B cell (primary cell): ENCODE results near the gene MBP. TPM values are rescaled to one million over a fixed set of nuclear protein-coding genes. Genes with fewer than 3 reads are reported as not detected.

Experiments used
- ATAC-seq: fragments of 200-7000 bp; cut with Tn5 transposase; one replicate; pipeline ENCODE4 v1.10.0; 2021; ENCODE audit warnings: low read depth, mild to moderate bottlenecking, moderate number of reproducible peaks, moderate library complexity
- CTCF ChIA-PET: fragments of 350-600 bp; sonication (Branson Sonifier 250); formaldehyde crosslinking; loops from one replicate; lab custom pipeline; 2021; ENCODE audit warnings: antibody characterized with exemption, inconsistent platforms; lab: Charles Lee
- POLR2A ChIA-PET: fragments of 350-600 bp; sonication (Branson Sonifier 250); formaldehyde crosslinking; loops from one replicate; lab custom pipeline; 2021; ENCODE audit warnings: antibody characterized with exemption; lab: Charles Lee
- DNase-seq: peaks from one replicate; pipeline ENCODE4 v3.0.0; 2013
- H2AFZ ChIP-seq: 2 replicates; pipeline ENCODE4 v1.6.1; 2012; ENCODE audit warnings: mild to moderate bottlenecking, low read depth, low read length; ENCODE audit not compliant: insufficient read depth, poor library complexity, severe bottlenecking
- H3K27ac ChIP-seq, 2 donors: 1 replicate in 1 of 2; 2 replicates in 1 of 2; pipeline ENCODE4 v1.5.1; 2012 to 2013; ENCODE audit warnings: low read length in 2 of 2, mild to moderate bottlenecking in 2 of 2, moderate library complexity in 1 of 2
- H3K27me3 ChIP-seq, 4 experiments: fragments of 200-600 bp in 1 of 4; sonication (generic) in 1 of 4; replicated peaks in 1 of 4; 1 replicate in 2 of 4; 2 replicates in 2 of 4; pipeline versions ENCODE4 v1.6.1 to v1.7.0; 2013 to 2016; ENCODE audit warnings: low read length in 3 of 4, mild to moderate bottlenecking in 2 of 4, mixed read lengths in 1 of 4, moderate library complexity in 1 of 4; ENCODE audit not compliant: insufficient read depth in 4 of 4, control insufficient read depth in 3 of 4; ENCODE audit errors: control extremely low read depth in 1 of 4
- H3K36me3 ChIP-seq, 2 experiments: replicated peaks in 1 of 2; 1 replicate in 1 of 2; 2 replicates in 1 of 2; pipeline versions ENCODE4 v1.6.1 to v1.7.1; 2013; ENCODE audit warnings: low read length in 1 of 2; ENCODE audit not compliant: insufficient read depth in 2 of 2, control insufficient read depth in 1 of 2; ENCODE audit errors: control extremely low read depth in 1 of 2, extremely low read depth in 1 of 2
- H3K4me1 ChIP-seq, 2 donors: fragments of 200-600 bp in 1 of 2; sonication (generic) in 1 of 2; 1 replicate in 1 of 2; 2 replicates in 1 of 2; pipeline versions ENCODE4 v1.5.1 to v1.6.1; 2013 to 2017; ENCODE audit warnings: low read length in 2 of 2; ENCODE audit not compliant: control insufficient read depth in 2 of 2, insufficient read depth in 2 of 2
- H3K4me2 ChIP-seq: replicated peaks from 2 replicates; pipeline ENCODE3; 2012; ENCODE audit warnings: mild to moderate bottlenecking, low read depth, low read length; ENCODE audit not compliant: poor library complexity, severe bottlenecking
- H3K4me3 ChIP-seq, 5 experiments: fragments of 200-600 bp in 1 of 5; sonication (generic) in 1 of 5; 1 replicate in 3 of 5; 2 replicates in 2 of 5; pipeline versions ENCODE4 v1.5.1 to v1.7.0; 2011 to 2016; ENCODE audit warnings: low read length in 4 of 5, mild to moderate bottlenecking in 4 of 5, low read depth in 2 of 5, control low read depth in 1 of 5, moderate library complexity in 1 of 5; ENCODE audit not compliant: insufficient read depth in 1 of 5; ENCODE audit errors: control extremely low read depth in 1 of 5, extremely low read depth in 1 of 5
- H3K79me2 ChIP-seq: fragments of 200-600 bp; sonication (generic); one replicate; pipeline ENCODE4 v1.6.0; 2016; ENCODE audit warnings: low read length; ENCODE audit not compliant: control insufficient read depth, insufficient read depth
- H3K9ac ChIP-seq: fragments of 200-600 bp; sonication (generic); 2 replicates; pipeline ENCODE4 v1.6.1; 2017; ENCODE audit warnings: mild to moderate bottlenecking, low read length, moderate library complexity
- H3K9me3 ChIP-seq, 3 donors: one replicate each; pipeline versions ENCODE4 v1.6.1 to v1.7.1; 2013; ENCODE audit warnings: low read length in 2 of 3; ENCODE audit not compliant: control insufficient read depth in 2 of 3, insufficient read depth in 1 of 3; ENCODE audit errors: control extremely low read depth in 1 of 3
- H4K20me1 ChIP-seq: 2 replicates; pipeline ENCODE4 v1.6.0; 2012; ENCODE audit warnings: mild to moderate bottlenecking, low read length; ENCODE audit not compliant: insufficient read depth, control insufficient read depth, poor library complexity, severe bottlenecking
- H3K27ac Mint-ChIP-seq: one replicate; pipeline ENCODE4 v1.8.0; 2021; ENCODE audit warnings: mixed read lengths
- H3K27me3 Mint-ChIP-seq: one replicate; pipeline ENCODE4 v1.8.0; 2021; ENCODE audit warnings: mixed read lengths
- H3K4me1 Mint-ChIP-seq: one replicate; pipeline ENCODE4 v1.8.0; 2021; ENCODE audit warnings: mixed read lengths
- H3K4me3 Mint-ChIP-seq: one replicate; pipeline ENCODE4 v1.8.0; 2021; ENCODE audit warnings: mixed read lengths
- H3K9me3 Mint-ChIP-seq: one replicate; pipeline ENCODE4 v1.8.0; 2022; ENCODE audit warnings: mixed read lengths; ENCODE audit not compliant: insufficient read depth
- CTCF ChIP-seq: fragments of 200-600 bp; IDR thresholded peaks from one replicate; pipeline ENCODE4 v1.8.0; 2022; ENCODE audit warnings: antibody characterized with exemption, mild to moderate bottlenecking
- EZH2 ChIP-seq: IDR thresholded peaks from 2 replicates; pipeline ENCODE4 v1.6.1; 2012; ENCODE audit warnings: borderline replicate concordance, low read depth, mild to moderate bottlenecking, moderate library complexity, low read length; ENCODE audit not compliant: insufficient read depth, poor library complexity, severe bottlenecking
- WGBS: methylation state at CpG from one replicate; pipeline ENCODE4 v1.1.5; 2013; ENCODE audit warnings: missing lambda C conversion rate; ENCODE audit not compliant: insufficient coverage; 5-methylcytosine and 5-hydroxymethylcytosine counted together
- intact Hi-C: fragments of 100-400 bp; cut with micrococcal nuclease; formaldehyde crosslinking; loops from one replicate; pipeline ENCODE4 v1.10.0; 2022
- polyA plus RNA-seq: library from polyadenylated mRNA; depleted of rRNA; stranded (reverse); fragments of >200 nt; gene quantifications from 2 replicates; pipeline ENCODE4 v1.2.3, GENCODE V29; 2012
- total RNA-seq, 2 donors: library from RNA; stranded (reverse); fragments of 120-200 nt in 1 of 2; gene quantifications; 1 replicate in 1 of 2; 2 replicates in 1 of 2; pipeline versions ENCODE4 v1.2.3 to v1.2.4, GENCODE V29; 2013 to 2022

The MBP gene
- total and polyA plus RNA-seq, 2 donors (not counting 1 experiment from before 2014, with no cell fraction given): 30.1 to 192 TPM

DNA sequence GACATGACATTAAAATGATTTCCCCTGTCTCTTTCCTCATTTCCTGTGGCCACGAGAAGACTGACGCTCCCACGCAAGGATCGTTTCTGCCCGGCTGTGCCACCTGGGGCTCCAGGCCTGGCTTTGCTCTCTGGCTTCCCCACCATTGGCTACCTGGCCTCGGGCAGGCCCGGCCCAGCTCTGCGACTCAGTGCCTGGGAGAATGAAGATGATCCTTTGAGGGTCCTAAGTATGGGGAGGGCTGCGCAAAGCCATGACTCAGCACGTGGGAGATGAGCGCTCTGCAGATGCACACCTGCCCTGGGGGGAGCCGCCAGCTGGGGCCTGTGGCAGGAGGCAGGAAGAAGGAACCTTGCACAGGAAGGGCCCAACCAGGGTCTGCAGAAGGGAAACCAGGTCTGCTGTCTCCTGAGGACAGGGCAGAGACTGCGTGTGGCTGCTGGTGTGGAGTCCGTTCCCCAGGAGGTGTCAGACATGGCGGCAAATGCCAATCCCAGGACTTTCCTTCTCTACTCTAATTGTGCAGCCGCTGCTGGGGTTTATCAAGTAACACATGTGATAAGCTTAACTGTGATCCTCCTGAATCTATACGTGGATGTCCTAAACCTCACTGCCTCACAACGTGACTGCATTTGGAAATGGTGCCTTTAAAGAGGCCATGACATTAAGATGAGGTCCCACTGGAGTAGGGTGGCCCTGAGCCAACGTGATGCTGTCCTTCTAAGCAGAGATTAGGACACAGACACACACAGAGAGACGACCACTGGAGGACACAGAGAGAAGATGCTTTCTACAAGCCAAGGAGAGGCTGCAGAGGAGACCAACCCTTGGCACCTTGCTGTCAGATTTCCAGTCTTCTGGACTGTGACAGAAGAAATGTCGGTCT lies 32.9 kb downstream of the MBP start:
- CTCF ChIA-PET: no interaction called here
- H3K36me3 ChIP-seq: peaks cover 0 to 50% of the 10 kb centered on the region in 2 experiments
- H3K4me1 Mint-ChIP-seq: peaks cover 71% of the 10 kb centered on the region
- intact Hi-C loops: loop anchor here (5.0 kb wide), 2 partner anchors 32 to 33 kb away; partner anchors contain the start of gene MBP
- POLR2A ChIA-PET: interaction anchor here (0.6 to 1.0 kb wide), 2 partner anchors 14 to 32 kb away, joined by 3 to 4 read pairs; no protein-coding TSS in a partner anchor
- no peaks in the 10 kb centered on the region for H3K9me3 Mint-ChIP-seq
- peak overlapping the region; percentile 78 for H3K27ac Mint-ChIP-seq
- peaks cover 54 to 67% of the 10 kb centered on the region in 2 donors for H3K4me1 ChIP-seq
- no peak overlapping the region for H3K4me3 ChIP-seq
- H3K27me3 Mint-ChIP-seq: no peaks in the 10 kb centered on the region
- H3K79me2 ChIP-seq: peaks cover 94% of the 10 kb centered on the region
- H3K27me3 ChIP-seq: no peaks in the 10 kb centered on the region
- no peaks in the 10 kb centered on the region for H3K9me3 ChIP-seq
- no peak overlapping the region for H3K27ac ChIP-seq
- ATAC-seq: peak; percentile 8
- peaks cover 50% of the 10 kb centered on the region for H4K20me1 ChIP-seq
- DNase-seq: peak; percentile 43
- H3K9ac ChIP-seq: no peak overlapping the region
- H3K4me2 ChIP-seq: peak overlapping the region; percentile 45
- no peak overlapping the region for H2AFZ ChIP-seq
- WGBS: 42% methylated on average over 18 of the region's 21 CpGs
- peak overlapping the region; percentile 71 for H3K4me3 Mint-ChIP-seq
- TF ChIP-seq CTCF (no peak), EZH2 (no peak)
